Mucosa of descending colon (tissue), 3 donors: ENCODE measurements around the gene FAM161B. TPM values are rescaled to one million over a fixed set of nuclear protein-coding genes. Genes with fewer than 3 reads are reported as not detected.
"Not testable (repeated sequence)": the region's sequence is repeated elsewhere in the genome, so short reads cannot be mapped to it uniquely, and the experiment has no call there.

Source experiments
- ATAC-seq: fragments of 200-7000 bp; cut with Tn5 transposase; one replicate; pipeline ENCODE4 v1.9.1; 2020; ENCODE audit warnings: mild to moderate bottlenecking, moderate library complexity
- DNase-seq, 3 donors: peaks; one replicate each; pipeline ENCODE4 v3.0.0-alpha.2; 2020
- H3K36me3 ChIP-seq: fragments of 200-600 bp; one replicate; pipeline ENCODE4 v1.8.0; 2021; ENCODE audit warnings: low read depth, mild to moderate bottlenecking
- H3K4me1 ChIP-seq: fragments of 200-600 bp; one replicate; pipeline ENCODE4 v1.8.0; 2021; ENCODE audit warnings: low read depth, mild to moderate bottlenecking
- H3K4me3 ChIP-seq: fragments of 200-600 bp; one replicate; pipeline ENCODE4 v1.8.0; 2021; ENCODE audit warnings: mild to moderate bottlenecking
- H3K9me3 ChIP-seq: fragments of 200-600 bp; one replicate; pipeline ENCODE4 v1.8.0; 2021; ENCODE audit warnings: mild to moderate bottlenecking
- intact Hi-C, 2 donors: fragments of 100-400 bp; cut with DNase I in 1 of 2; cut with micrococcal nuclease in 1 of 2; formaldehyde crosslinking; loops; one replicate each; pipeline versions ENCODE4 v1.11.0 to v1.11.1; 2022; cut with DNase I, micrococcal nuclease
- total RNA-seq, 3 donors: library from RNA; stranded (reverse); fragmentation: NEBNext Ultra II Directional in 2 of 3; extraction: Animal tissue kit (Norgen Biotek cat#: 25700) in 2 of 3; gene quantifications; one replicate each; pipeline versions ENCODE4 v1.2.1 to v1.2.4, GENCODE V29; 2021 to 2023
- TF ChIP-seq, protein P1 (sequence below): fragments of 200-600 bp; IDR thresholded peaks from one replicate; pipeline ENCODE4 v1.8.0; 2022; ENCODE audit warnings: antibody characterized with exemption, mild to moderate bottlenecking
- donor health status: DM: no; HTN: no; CAD: no; lungs with moderate emphysema.
- donor health status: DM: no; HTN: no; CAD: no.
- donor health status: DM: no; HTN: yes; CAD: no.

The FAM161B gene
- total RNA-seq, 3 donors from 2014 or later, result 4.0 to 6.8 (median 6.2) TPM

- no peak for DNase-seq
- no peak for ATAC-seq
- intact Hi-C loops, result no loop called here
- Histone ChIP-seq H3K36me3 (peaks cover 3% of the 10 kb centered on the region), H3K9me3 (no peaks in the 10 kb centered on the region), H3K4me1 (peaks cover 16% of the 10 kb centered on the region), H3K4me3 (no peak overlapping the region)
- TF ChIP-seq, protein P1, sequence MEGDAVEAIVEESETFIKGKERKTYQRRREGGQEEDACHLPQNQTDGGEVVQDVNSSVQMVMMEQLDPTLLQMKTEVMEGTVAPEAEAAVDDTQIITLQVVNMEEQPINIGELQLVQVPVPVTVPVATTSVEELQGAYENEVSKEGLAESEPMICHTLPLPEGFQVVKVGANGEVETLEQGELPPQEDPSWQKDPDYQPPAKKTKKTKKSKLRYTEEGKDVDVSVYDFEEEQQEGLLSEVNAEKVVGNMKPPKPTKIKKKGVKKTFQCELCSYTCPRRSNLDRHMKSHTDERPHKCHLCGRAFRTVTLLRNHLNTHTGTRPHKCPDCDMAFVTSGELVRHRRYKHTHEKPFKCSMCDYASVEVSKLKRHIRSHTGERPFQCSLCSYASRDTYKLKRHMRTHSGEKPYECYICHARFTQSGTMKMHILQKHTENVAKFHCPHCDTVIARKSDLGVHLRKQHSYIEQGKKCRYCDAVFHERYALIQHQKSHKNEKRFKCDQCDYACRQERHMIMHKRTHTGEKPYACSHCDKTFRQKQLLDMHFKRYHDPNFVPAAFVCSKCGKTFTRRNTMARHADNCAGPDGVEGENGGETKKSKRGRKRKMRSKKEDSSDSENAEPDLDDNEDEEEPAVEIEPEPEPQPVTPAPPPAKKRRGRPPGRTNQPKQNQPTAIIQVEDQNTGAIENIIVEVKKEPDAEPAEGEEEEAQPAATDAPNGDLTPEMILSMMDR, result no peak
Observed at GRCh38 chr14:73942180-73942579, 7.7 kb downstream of the FAM161B start.

- TF ChIP-seq, protein P1, result no peak
- H3K36me3 ChIP-seq, result peaks cover 5% of the 10 kb centered on the region
- intact Hi-C loops, result no loop called here
Observed at GRCh38 chr14:73937012-73937411, 12.9 kb downstream of the FAM161B start.

GRCh38 chr14:73936548-73936947 lies 13.3 kb downstream of the FAM161B start:
- DNase-seq (no peak), ATAC-seq (no peak)
- intact Hi-C loops, result no loop called here
- no peak overlapping the region for H3K4me3 ChIP-seq
- TF ChIP-seq, protein P1, result no peak
- no peaks in the 10 kb centered on the region for H3K4me1 ChIP-seq
- H3K36me3 ChIP-seq, result peaks cover 5% of the 10 kb centered on the region
- no peaks in the 10 kb centered on the region for H3K9me3 ChIP-seq

More at GRCh38 chr14:73937012-73937411, 12.9 kb downstream of the FAM161B start:
- H3K4me1 ChIP-seq, result no peaks in the 10 kb centered on the region
- no peaks in the 10 kb centered on the region for H3K9me3 ChIP-seq
- H3K4me3 ChIP-seq, result no peak overlapping the region
- no peak for ATAC-seq
- no peak for DNase-seq

DNA sequence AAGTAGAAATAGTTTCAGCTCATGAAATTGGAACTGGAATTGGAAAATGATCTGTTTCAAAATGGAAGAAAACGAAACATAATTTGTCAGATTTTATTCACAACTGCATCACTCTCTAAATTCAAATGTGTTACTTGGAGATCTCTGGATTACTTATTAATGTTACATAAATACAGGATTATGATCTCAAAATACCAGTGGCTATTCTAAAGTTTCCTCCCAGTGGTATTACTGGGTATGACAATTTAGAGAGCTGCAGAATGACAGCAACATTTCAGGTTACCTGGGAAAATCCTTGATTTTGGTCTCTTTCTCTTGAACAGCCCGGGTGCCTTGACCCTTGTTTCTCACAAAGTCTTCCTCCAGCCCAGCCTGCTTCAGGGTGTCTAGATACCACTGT lies 14.2 kb downstream of the FAM161B start:
- no peaks in the 10 kb centered on the region for H3K9me3 ChIP-seq
- TF ChIP-seq, protein P1, result no peak
- no peaks in the 10 kb centered on the region for H3K4me1 ChIP-seq
- H3K4me3 ChIP-seq, result no peak overlapping the region
- intact Hi-C loops, result no loop called here
- no peak for DNase-seq
- H3K36me3 ChIP-seq, result peaks cover 5% of the 10 kb centered on the region
- ATAC-seq, result no peak

- TF ChIP-seq, protein P1, result no peak
- peaks cover 4% of the 10 kb centered on the region for H3K36me3 ChIP-seq
- no peak for ATAC-seq
Observed at GRCh38 chr14:73924337-73924736, 25.6 kb downstream of the FAM161B start.

DNA sequence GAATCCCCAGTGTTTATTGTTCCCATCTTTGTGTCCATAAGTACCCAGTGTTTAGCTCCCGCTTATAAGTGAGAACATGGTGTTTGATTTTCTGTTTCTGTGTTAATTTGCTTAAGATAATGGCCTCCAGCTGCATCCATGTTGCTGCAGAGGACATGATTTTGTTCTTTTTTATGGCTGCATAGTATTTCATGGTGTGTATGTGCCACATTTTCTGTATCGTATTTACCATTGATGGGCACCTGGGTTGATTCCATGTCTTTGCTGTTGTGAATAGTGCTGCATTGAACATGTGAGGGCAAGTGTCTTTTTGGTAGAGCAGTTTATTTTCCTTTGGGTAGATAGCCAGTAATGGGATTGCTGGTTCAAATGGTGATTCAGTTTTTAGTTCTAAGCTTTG lies 30.4 kb downstream of the FAM161B start:
- DNase-seq, ATAC-seq, intact Hi-C loops, H3K36me3 ChIP-seq, H3K4me3 ChIP-seq, H3K4me1 ChIP-seq, H3K9me3 ChIP-seq: not testable (repeated sequence)

More at GRCh38 chr14:73924337-73924736, 25.6 kb downstream of the FAM161B start:
- intact Hi-C loops, result no loop called here
- H3K4me3 ChIP-seq, result no peak overlapping the region
- H3K4me1 ChIP-seq, result no peaks in the 10 kb centered on the region
- DNase-seq, result no peak
- no peaks in the 10 kb centered on the region for H3K9me3 ChIP-seq
